Measurements from ENCODE around the gene PDLIM5.
"Not testable (repeated sequence)": the region's sequence is repeated elsewhere in the genome, so short reads cannot be mapped to it uniquely, and the experiment has no call there.

The PDLIM5 gene

GRCh38 chr4:94550851-94551250 is 99.1 kb downstream of the PDLIM5 start:
- peaks cover 6% of the 10 kb centered on the region for H3K36me3 Mint-ChIP-seq (ENCODE audit: low read depth)
- no peak for DNase-seq
- H3K4me1 Mint-ChIP-seq (ENCODE audit: low read depth) = peaks cover 3% of the 10 kb centered on the region
- H3K27me3 Mint-ChIP-seq = no peaks in the 10 kb centered on the region
- no peak overlapping the region for H3K27ac Mint-ChIP-seq
- peaks cover 2% of the 10 kb centered on the region for H3K9me3 Mint-ChIP-seq
- H3K4me3 Mint-ChIP-seq = no peak overlapping the region

- H3K4me3 Mint-ChIP-seq = no peak overlapping the region
- DNase-seq = no peak
- peaks cover 2% of the 10 kb centered on the region for H3K9me3 Mint-ChIP-seq
- no peaks in the 10 kb centered on the region for H3K27me3 Mint-ChIP-seq
- H3K27ac Mint-ChIP-seq = no peak overlapping the region
- H3K36me3 Mint-ChIP-seq (ENCODE audit: low read depth) = peaks cover 4% of the 10 kb centered on the region
- peaks cover 3% of the 10 kb centered on the region for H3K4me1 Mint-ChIP-seq (ENCODE audit: low read depth)
Measured at GRCh38 chr4:94551643-94552564, 100.2 kb downstream of the PDLIM5 start.

GRCh38 chr4:94556047-94556446 is 104.3 kb downstream of the PDLIM5 start:
- H3K4me1 Mint-ChIP-seq (ENCODE audit: low read depth); DNase-seq; H3K27me3 Mint-ChIP-seq; H3K27ac Mint-ChIP-seq; H3K9me3 Mint-ChIP-seq; H3K36me3 Mint-ChIP-seq (ENCODE audit: low read depth); H3K4me3 Mint-ChIP-seq: not testable (repeated sequence)

DNA sequence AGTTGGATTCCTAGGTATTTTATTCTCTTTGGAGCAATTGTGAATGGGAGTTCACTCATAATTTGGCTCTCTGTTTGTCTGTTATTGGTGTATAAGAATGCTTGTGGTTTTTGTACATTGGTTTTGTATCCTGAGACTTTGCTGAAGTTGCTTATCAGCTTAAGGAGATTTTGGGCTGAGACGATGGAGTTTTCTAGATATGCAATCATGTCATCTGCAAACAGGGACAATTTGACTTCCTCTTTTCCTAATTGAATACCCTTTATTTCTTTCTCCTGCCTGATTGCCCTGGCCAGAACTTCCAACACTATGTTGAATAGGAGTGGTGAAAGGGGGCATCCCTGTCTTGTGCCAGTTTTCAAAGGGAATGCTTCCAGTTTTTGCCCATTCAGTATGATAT is 105.9 kb downstream of the PDLIM5 start:
- H3K36me3 Mint-ChIP-seq (ENCODE audit: low read depth); H3K27me3 Mint-ChIP-seq; H3K9me3 Mint-ChIP-seq; H3K27ac Mint-ChIP-seq; H3K4me3 Mint-ChIP-seq; DNase-seq; H3K4me1 Mint-ChIP-seq (ENCODE audit: low read depth): not testable (repeated sequence)

DNA sequence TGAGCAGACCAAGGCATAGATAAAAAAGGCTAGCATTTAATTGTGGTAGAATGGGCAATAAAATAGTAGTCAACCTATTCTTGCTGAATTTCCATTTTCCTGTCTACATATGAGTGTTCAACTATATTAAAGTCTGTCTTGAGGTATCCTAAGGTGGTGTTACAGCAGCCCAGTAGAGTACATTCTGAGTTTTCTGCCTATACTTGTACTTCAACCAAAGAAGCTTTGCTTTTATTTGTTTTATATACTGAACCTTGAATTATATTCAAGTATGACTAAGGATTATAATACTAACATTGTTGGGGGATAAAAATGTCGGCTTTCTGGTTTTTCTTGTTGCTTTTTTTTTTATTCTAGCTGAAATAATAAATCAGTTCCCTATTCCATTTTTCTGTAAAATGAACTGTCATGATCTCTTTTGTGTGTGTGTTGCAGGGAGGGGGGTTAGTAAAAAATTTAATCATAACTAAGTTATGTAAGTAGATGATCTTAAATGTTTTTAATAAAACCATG is 106.7 kb downstream of the PDLIM5 start:
- H3K36me3 Mint-ChIP-seq (ENCODE audit: low read depth) = no peaks in the 10 kb centered on the region

GRCh38 chr4:94559351-94559806 is 107.6 kb downstream of the PDLIM5 start:
- Mint-ChIP-seq H3K27ac (no peak overlapping the region), H3K36me3 (ENCODE audit: low read depth) (no peaks in the 10 kb centered on the region), H3K9me3 (no peaks in the 10 kb centered on the region), H3K4me1 (ENCODE audit: low read depth) (peaks cover 5% of the 10 kb centered on the region), H3K27me3 (no peaks in the 10 kb centered on the region), H3K4me3 (no peak overlapping the region)
- DNase-seq = no peak

More for the DNA sequence above, 106.7 kb downstream of the PDLIM5 start:
- Mint-ChIP-seq H3K4me3 (no peak overlapping the region), H3K27ac (no peak overlapping the region), H3K27me3 (no peaks in the 10 kb centered on the region), H3K9me3 (no peaks in the 10 kb centered on the region), H3K4me1 (ENCODE audit: low read depth) (peaks cover 5% of the 10 kb centered on the region)
- no peak for DNase-seq

DNA sequence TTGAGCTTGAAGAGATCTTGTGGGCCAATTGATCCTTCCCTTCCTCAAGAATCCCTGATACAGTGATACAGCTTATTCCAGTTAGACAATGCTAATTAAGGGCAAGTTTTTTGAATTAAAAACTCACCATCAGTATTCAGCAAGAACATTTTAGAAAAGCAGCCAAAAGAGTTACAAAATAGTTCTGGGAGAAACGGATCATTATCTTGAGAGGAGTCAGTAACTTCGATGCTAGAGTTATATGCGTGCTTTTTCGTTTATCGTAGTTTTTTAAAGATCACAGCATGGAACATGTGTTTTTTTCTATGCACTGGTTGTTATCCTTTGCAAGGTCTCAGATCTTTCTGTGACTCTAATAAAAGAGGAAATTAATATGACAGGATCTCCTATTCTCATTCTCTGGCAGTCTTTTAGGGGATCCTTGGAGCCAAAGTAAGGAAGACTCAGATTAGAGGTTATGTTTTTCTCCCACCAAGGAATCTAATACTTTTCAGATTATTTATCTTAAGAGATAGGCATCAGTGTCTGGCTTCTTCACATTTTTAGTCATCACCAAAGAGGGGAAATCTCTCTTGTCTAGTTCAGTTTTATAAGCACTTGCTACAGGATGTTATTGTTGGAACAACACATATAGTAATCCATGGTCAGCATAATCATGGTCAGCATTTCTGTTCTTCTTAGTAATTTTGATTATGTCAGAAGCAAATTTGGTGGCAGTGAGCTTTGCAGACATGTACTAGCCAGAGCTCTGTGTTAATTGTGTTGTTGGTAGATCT is 109.7 kb downstream of the PDLIM5 start:
- Mint-ChIP-seq H3K4me3 (no peak overlapping the region), H3K27me3 (no peaks in the 10 kb centered on the region), H3K36me3 (ENCODE audit: low read depth) (no peaks in the 10 kb centered on the region), H3K27ac (no peak overlapping the region), H3K4me1 (ENCODE audit: low read depth) (peaks cover 5% of the 10 kb centered on the region), H3K9me3 (no peaks in the 10 kb centered on the region)
- no peak for DNase-seq

GRCh38 chr4:94562285-94562684 is 110.5 kb downstream of the PDLIM5 start:
- H3K27me3 Mint-ChIP-seq = no peaks in the 10 kb centered on the region
- no peak overlapping the region for H3K4me3 Mint-ChIP-seq
- H3K9me3 Mint-ChIP-seq = no peaks in the 10 kb centered on the region
- no peaks in the 10 kb centered on the region for H3K36me3 Mint-ChIP-seq (ENCODE audit: low read depth)
- H3K4me1 Mint-ChIP-seq (ENCODE audit: low read depth) = peaks cover 5% of the 10 kb centered on the region
- no peak for DNase-seq
- H3K27ac Mint-ChIP-seq = no peak overlapping the region

- Mint-ChIP-seq H3K27ac (no peak overlapping the region), H3K4me3 (no peak overlapping the region), H3K36me3 (ENCODE audit: low read depth) (no peaks in the 10 kb centered on the region), H3K9me3 (no peaks in the 10 kb centered on the region), H3K27me3 (no peaks in the 10 kb centered on the region), H3K4me1 (ENCODE audit: low read depth) (peaks cover 9% of the 10 kb centered on the region)
- DNase-seq = no peak
Measured at GRCh38 chr4:94564252-94564651, 112.5 kb downstream of the PDLIM5 start.

DNA sequence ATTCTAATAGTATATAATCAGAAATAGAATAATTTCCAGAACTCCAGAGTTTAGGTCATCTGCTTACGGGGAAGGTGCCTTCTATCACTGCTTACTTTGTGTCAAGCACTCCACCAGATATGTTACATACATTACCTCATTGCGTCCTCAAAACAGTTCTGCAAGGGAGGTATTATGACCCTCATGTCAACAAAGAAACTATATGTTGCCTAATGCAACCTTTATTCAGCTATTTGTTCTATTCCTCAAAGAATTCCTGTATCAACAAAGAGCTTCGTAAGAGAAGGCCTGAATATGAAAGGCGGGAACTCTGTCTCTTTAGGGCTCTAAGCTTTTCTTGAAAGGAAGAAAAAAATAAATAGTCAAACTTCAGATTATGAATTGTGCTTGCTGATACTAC is 114.7 kb downstream of the PDLIM5 start:
- Mint-ChIP-seq H3K4me1 (ENCODE audit: low read depth) (peaks cover 8% of the 10 kb centered on the region), H3K36me3 (ENCODE audit: low read depth) (no peaks in the 10 kb centered on the region), H3K4me3 (no peak overlapping the region), H3K27ac (no peak overlapping the region), H3K9me3 (no peaks in the 10 kb centered on the region), H3K27me3 (no peaks in the 10 kb centered on the region)
- no peak for DNase-seq

DNA sequence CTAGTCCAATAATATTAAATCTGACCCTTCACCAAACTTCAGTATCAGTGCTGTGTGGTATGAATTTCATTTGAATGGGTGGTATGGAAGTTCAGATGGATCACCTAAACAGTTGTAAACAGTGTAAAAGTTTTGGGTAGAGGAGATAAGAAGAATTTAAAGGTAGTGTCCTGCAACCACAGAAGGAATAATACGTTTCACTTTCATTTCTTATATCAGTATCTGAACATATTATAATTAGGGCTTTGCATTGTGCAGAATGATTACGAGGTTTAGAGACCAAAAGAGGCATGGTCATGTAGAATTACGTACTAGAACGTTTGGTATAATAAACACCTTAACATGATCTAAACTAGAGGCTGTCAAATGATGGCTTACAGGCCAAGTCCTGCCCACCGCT is 116.1 kb downstream of the PDLIM5 start:
- Mint-ChIP-seq H3K9me3 (no peaks in the 10 kb centered on the region), H3K4me1 (ENCODE audit: low read depth) (peaks cover 3% of the 10 kb centered on the region), H3K27ac (no peak overlapping the region), H3K27me3 (no peaks in the 10 kb centered on the region), H3K36me3 (ENCODE audit: low read depth) (no peaks in the 10 kb centered on the region), H3K4me3 (no peak overlapping the region)
- DNase-seq = no peak

DNA sequence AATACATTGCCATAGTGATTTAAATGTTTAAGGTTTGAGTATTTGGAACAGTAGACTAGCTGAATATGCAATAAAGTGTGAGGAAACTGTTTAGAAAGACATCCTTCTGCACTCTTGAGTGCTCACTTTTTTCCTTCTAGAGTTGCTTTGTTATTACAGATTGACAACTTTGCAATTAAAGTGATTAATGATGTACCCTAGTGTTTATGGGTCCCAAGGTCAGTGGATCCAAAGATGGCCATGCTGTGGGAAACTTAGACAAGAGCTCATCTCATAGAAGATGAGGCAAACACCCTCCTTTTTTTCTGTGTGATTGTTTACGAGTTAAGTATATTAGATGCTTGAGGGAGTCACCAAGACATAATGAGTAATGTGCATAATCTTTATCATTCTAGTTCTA is 118.8 kb downstream of the PDLIM5 start:
- Mint-ChIP-seq H3K4me3 (no peak overlapping the region), H3K27ac (no peak overlapping the region), H3K36me3 (ENCODE audit: low read depth) (peaks cover 2% of the 10 kb centered on the region), H3K27me3 (no peaks in the 10 kb centered on the region), H3K9me3 (no peaks in the 10 kb centered on the region), H3K4me1 (ENCODE audit: low read depth) (peaks cover 3% of the 10 kb centered on the region)
- DNase-seq = no peak

GRCh38 chr4:94571298-94571697 is 119.6 kb downstream of the PDLIM5 start:
- Mint-ChIP-seq H3K27me3 (no peaks in the 10 kb centered on the region), H3K9me3 (no peaks in the 10 kb centered on the region), H3K27ac (no peak overlapping the region), H3K4me1 (ENCODE audit: low read depth) (peaks cover 3% of the 10 kb centered on the region), H3K36me3 (ENCODE audit: low read depth) (peaks cover 9% of the 10 kb centered on the region), H3K4me3 (no peak overlapping the region)
- DNase-seq = no peak

GRCh38 chr4:94571715-94572114 is 120.0 kb downstream of the PDLIM5 start:
- H3K36me3 Mint-ChIP-seq (ENCODE audit: low read depth) = peaks cover 11% of the 10 kb centered on the region
- H3K9me3 Mint-ChIP-seq = no peaks in the 10 kb centered on the region
- no peak for DNase-seq
- no peaks in the 10 kb centered on the region for H3K27me3 Mint-ChIP-seq
- H3K27ac Mint-ChIP-seq = no peak overlapping the region
- H3K4me3 Mint-ChIP-seq = no peak overlapping the region
- H3K4me1 Mint-ChIP-seq (ENCODE audit: low read depth) = peaks cover 3% of the 10 kb centered on the region

GRCh38 chr4:94574050-94574449 is 122.3 kb downstream of the PDLIM5 start:
- Mint-ChIP-seq H3K27me3 (no peaks in the 10 kb centered on the region), H3K4me1 (ENCODE audit: low read depth) (no peaks in the 10 kb centered on the region), H3K9me3 (no peaks in the 10 kb centered on the region), H3K36me3 (ENCODE audit: low read depth) (peaks cover 11% of the 10 kb centered on the region), H3K27ac (no peak overlapping the region), H3K4me3 (no peak overlapping the region)
- DNase-seq = no peak
